WTC11 (cell line): ENCODE measurements around the gene AKT3. TPM values are rescaled to one million over a fixed set of nuclear protein-coding genes. Genes with fewer than 3 reads are reported as not detected.

Source experiments
- ATF1 ChIP-seq: sonication (generic); formaldehyde crosslinking; IDR thresholded peaks from 2 replicates; pipeline ENCODE4 v1.8.1; 2023; ENCODE audit warnings: mild to moderate bottlenecking, moderate library complexity, missing genetic modification reagents
- ESRRA ChIP-seq: sonication (generic); formaldehyde crosslinking; IDR thresholded peaks from 2 replicates; pipeline ENCODE4 v1.8.1; 2022; ENCODE audit warnings: mild to moderate bottlenecking, missing genetic modification reagents, borderline replicate concordance
- FOXJ3 ChIP-seq: sonication (generic); formaldehyde crosslinking; IDR thresholded peaks from 2 replicates; pipeline ENCODE4 v1.9.0; 2021; ENCODE audit warnings: missing genetic modification reagents, mild to moderate bottlenecking, borderline replicate concordance
- NFE2L1 ChIP-seq: sonication (generic); formaldehyde crosslinking; IDR thresholded peaks from 2 replicates; pipeline ENCODE4 v1.8.1; 2023; ENCODE audit warnings: missing genetic modification reagents
- NR2C2 ChIP-seq: sonication (generic); formaldehyde crosslinking; IDR thresholded peaks from 2 replicates; pipeline ENCODE4 v1.8.0; 2022; ENCODE audit warnings: mild to moderate bottlenecking, missing genetic modification reagents
- NR3C1 ChIP-seq: sonication (generic); formaldehyde crosslinking; conservative IDR thresholded peaks from 2 replicates; pipeline ENCODE4 v1.8.1; 2023; ENCODE audit warnings: low read depth, mild to moderate bottlenecking, missing genetic modification reagents
- TP53 ChIP-seq: sonication (generic); formaldehyde crosslinking; IDR thresholded peaks from 2 replicates; pipeline ENCODE4 v1.8.1; 2023; ENCODE audit warnings: mild to moderate bottlenecking, missing genetic modification reagents
- ZNF396 ChIP-seq: fragments of 250-450 bp; sonication (Bioruptor Pico); IDR thresholded peaks from 2 replicates; pipeline ENCODE4 v1.8.0; 2021; ENCODE audit warnings: mild to moderate bottlenecking, moderate library complexity, borderline replicate concordance
- total RNA-seq: library from RNA; stranded (reverse); gene quantifications from 3 replicates; pipeline ENCODE4 v1.2.3, GENCODE V29; 2021
- TF ChIP-seq, protein P1 (sequence below): sonication (generic); formaldehyde crosslinking; IDR thresholded peaks from 2 replicates; pipeline ENCODE4 v1.8.1; 2023; ENCODE audit warnings: mild to moderate bottlenecking, missing genetic modification reagents, borderline replicate concordance
- TF ChIP-seq, protein P2 (sequence below): fragments of 250-450 bp; sonication (Bioruptor Pico); conservative IDR thresholded peaks from 2 replicates; pipeline ENCODE4 v1.9.0; 2021; ENCODE audit warnings: mild to moderate bottlenecking
- TF ChIP-seq, protein P3 (sequence below): sonication (generic); formaldehyde crosslinking; IDR thresholded peaks from 2 replicates; pipeline ENCODE4 v1.8.1; 2022; ENCODE audit warnings: missing genetic modification reagents, borderline replicate concordance
- TF ChIP-seq, protein P4 (sequence below): sonication (generic); formaldehyde crosslinking; IDR thresholded peaks from 2 replicates; pipeline ENCODE4 v1.8.0; 2022; ENCODE audit warnings: missing genetic modification reagents
- TF ChIP-seq, protein P5 (sequence below): fragments of 250-450 bp; sonication (Bioruptor Pico); IDR thresholded peaks from 2 replicates; pipeline ENCODE4 v1.9.0; 2021; ENCODE audit warnings: mild to moderate bottlenecking, borderline replicate concordance
- TF ChIP-seq, protein P6 (sequence below): fragments of 250-450 bp; sonication (Bioruptor Pico); IDR thresholded peaks from 2 replicates; pipeline ENCODE4 v1.9.0; 2021; ENCODE audit warnings: mild to moderate bottlenecking

Gene AKT3
- total RNA-seq, 1 experiment from 2014 or later, result 38.5 TPM

DNA sequence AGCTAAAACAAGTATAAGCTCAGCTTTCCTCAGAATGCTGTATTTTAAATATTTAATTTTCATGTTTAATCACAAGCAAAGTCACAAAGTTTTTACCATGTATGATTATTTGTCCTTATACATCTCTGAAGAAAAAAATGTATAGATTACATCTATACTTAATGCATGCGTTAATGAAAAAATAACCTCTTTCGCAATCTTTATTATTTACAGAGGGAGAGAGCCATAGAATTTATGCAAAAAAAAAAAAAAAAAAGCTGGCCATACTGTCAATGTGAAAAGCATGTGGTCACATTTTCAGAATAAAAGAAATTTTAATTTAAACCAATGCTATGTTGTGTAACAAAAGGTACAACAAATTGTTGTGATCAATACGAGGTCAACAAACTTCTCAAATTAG, 148.2 kb downstream of the AKT3 start (continued):
- TF ChIP-seq, protein P1, sequence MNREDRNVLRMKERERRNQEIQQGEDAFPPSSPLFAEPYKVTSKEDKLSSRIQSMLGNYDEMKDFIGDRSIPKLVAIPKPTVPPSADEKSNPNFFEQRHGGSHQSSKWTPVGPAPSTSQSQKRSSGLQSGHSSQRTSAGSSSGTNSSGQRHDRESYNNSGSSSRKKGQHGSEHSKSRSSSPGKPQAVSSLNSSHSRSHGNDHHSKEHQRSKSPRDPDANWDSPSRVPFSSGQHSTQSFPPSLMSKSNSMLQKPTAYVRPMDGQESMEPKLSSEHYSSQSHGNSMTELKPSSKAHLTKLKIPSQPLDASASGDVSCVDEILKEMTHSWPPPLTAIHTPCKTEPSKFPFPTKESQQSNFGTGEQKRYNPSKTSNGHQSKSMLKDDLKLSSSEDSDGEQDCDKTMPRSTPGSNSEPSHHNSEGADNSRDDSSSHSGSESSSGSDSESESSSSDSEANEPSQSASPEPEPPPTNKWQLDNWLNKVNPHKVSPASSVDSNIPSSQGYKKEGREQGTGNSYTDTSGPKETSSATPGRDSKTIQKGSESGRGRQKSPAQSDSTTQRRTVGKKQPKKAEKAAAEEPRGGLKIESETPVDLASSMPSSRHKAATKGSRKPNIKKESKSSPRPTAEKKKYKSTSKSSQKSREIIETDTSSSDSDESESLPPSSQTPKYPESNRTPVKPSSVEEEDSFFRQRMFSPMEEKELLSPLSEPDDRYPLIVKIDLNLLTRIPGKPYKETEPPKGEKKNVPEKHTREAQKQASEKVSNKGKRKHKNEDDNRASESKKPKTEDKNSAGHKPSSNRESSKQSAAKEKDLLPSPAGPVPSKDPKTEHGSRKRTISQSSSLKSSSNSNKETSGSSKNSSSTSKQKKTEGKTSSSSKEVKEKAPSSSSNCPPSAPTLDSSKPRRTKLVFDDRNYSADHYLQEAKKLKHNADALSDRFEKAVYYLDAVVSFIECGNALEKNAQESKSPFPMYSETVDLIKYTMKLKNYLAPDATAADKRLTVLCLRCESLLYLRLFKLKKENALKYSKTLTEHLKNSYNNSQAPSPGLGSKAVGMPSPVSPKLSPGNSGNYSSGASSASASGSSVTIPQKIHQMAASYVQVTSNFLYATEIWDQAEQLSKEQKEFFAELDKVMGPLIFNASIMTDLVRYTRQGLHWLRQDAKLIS (CRISPR knock-in tag), result no peak
- TF ChIP-seq NFE2L1 (CRISPR knock-in tag) (no peak), FOXJ3 (CRISPR knock-in tag) (no peak), ATF1 (CRISPR knock-in tag) (no peak), NR3C1 (no peak), ZNF396 (no peak), NR2C2 (no peak), TP53 (CRISPR knock-in tag) (no peak), ESRRA (no peak)
- TF ChIP-seq, protein P2, sequence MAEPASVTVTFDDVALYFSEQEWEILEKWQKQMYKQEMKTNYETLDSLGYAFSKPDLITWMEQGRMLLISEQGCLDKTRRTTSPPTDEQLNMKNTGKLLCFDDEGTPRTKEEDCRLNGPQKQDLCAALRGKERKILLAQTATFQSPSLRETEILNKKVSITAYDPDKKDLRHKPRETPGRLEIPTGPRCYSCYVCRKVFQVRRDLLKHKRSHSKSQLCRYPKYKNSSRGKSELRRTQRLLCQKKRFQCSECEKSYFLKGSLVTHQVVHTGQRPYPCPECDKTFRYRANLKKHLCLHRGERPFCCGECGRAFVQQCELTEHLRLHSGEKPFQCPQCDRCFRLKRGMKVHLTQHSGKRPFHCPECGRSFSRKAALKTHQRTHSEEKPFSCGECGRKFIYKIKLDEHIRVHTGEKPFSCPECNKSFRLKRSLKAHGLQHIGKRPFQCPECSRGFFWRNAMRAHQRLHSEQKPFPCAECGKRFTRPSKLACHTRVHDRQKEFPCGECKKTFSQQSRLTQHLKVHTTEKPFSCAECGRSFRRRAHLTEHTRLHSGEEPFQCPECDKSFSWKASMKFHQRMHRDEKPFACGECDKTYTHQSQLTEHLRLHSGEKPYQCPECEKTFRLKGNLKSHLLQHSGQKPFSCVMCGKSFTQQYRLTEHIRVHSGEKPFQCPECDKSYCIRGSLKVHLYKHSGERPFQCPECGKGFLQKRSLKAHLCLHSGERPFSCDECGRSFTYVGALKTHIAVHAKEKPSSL, result no peak
- TF ChIP-seq, protein P3, sequence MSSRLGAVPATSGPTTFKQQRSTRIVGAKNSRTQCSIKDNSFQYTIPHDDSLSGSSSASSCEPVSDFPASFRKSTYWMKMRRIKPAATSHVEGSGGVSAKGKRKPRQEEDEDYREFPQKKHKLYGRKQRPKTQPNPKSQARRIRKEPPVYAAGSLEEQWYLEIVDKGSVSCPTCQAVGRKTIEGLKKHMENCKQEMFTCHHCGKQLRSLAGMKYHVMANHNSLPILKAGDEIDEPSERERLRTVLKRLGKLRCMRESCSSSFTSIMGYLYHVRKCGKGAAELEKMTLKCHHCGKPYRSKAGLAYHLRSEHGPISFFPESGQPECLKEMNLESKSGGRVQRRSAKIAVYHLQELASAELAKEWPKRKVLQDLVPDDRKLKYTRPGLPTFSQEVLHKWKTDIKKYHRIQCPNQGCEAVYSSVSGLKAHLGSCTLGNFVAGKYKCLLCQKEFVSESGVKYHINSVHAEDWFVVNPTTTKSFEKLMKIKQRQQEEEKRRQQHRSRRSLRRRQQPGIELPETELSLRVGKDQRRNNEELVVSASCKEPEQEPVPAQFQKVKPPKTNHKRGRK (CRISPR knock-in tag), result no peak
- TF ChIP-seq, protein P4, sequence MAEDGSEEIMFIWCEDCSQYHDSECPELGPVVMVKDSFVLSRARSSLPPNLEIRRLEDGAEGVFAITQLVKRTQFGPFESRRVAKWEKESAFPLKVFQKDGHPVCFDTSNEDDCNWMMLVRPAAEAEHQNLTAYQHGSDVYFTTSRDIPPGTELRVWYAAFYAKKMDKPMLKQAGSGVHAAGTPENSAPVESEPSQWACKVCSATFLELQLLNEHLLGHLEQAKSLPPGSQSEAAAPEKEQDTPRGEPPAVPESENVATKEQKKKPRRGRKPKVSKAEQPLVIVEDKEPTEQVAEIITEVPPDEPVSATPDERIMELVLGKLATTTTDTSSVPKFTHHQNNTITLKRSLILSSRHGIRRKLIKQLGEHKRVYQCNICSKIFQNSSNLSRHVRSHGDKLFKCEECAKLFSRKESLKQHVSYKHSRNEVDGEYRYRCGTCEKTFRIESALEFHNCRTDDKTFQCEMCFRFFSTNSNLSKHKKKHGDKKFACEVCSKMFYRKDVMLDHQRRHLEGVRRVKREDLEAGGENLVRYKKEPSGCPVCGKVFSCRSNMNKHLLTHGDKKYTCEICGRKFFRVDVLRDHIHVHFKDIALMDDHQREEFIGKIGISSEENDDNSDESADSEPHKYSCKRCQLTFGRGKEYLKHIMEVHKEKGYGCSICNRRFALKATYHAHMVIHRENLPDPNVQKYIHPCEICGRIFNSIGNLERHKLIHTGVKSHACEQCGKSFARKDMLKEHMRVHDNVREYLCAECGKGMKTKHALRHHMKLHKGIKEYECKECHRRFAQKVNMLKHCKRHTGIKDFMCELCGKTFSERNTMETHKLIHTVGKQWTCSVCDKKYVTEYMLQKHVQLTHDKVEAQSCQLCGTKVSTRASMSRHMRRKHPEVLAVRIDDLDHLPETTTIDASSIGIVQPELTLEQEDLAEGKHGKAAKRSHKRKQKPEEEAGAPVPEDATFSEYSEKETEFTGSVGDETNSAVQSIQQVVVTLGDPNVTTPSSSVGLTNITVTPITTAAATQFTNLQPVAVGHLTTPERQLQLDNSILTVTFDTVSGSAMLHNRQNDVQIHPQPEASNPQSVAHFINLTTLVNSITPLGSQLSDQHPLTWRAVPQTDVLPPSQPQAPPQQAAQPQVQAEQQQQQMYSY (CRISPR knock-in tag), result no peak
- TF ChIP-seq, protein P5, sequence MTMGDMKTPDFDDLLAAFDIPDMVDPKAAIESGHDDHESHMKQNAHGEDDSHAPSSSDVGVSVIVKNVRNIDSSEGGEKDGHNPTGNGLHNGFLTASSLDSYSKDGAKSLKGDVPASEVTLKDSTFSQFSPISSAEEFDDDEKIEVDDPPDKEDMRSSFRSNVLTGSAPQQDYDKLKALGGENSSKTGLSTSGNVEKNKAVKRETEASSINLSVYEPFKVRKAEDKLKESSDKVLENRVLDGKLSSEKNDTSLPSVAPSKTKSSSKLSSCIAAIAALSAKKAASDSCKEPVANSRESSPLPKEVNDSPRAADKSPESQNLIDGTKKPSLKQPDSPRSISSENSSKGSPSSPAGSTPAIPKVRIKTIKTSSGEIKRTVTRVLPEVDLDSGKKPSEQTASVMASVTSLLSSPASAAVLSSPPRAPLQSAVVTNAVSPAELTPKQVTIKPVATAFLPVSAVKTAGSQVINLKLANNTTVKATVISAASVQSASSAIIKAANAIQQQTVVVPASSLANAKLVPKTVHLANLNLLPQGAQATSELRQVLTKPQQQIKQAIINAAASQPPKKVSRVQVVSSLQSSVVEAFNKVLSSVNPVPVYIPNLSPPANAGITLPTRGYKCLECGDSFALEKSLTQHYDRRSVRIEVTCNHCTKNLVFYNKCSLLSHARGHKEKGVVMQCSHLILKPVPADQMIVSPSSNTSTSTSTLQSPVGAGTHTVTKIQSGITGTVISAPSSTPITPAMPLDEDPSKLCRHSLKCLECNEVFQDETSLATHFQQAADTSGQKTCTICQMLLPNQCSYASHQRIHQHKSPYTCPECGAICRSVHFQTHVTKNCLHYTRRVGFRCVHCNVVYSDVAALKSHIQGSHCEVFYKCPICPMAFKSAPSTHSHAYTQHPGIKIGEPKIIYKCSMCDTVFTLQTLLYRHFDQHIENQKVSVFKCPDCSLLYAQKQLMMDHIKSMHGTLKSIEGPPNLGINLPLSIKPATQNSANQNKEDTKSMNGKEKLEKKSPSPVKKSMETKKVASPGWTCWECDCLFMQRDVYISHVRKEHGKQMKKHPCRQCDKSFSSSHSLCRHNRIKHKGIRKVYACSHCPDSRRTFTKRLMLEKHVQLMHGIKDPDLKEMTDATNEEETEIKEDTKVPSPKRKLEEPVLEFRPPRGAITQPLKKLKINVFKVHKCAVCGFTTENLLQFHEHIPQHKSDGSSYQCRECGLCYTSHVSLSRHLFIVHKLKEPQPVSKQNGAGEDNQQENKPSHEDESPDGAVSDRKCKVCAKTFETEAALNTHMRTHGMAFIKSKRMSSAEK, result no peak
- TF ChIP-seq, protein P6, sequence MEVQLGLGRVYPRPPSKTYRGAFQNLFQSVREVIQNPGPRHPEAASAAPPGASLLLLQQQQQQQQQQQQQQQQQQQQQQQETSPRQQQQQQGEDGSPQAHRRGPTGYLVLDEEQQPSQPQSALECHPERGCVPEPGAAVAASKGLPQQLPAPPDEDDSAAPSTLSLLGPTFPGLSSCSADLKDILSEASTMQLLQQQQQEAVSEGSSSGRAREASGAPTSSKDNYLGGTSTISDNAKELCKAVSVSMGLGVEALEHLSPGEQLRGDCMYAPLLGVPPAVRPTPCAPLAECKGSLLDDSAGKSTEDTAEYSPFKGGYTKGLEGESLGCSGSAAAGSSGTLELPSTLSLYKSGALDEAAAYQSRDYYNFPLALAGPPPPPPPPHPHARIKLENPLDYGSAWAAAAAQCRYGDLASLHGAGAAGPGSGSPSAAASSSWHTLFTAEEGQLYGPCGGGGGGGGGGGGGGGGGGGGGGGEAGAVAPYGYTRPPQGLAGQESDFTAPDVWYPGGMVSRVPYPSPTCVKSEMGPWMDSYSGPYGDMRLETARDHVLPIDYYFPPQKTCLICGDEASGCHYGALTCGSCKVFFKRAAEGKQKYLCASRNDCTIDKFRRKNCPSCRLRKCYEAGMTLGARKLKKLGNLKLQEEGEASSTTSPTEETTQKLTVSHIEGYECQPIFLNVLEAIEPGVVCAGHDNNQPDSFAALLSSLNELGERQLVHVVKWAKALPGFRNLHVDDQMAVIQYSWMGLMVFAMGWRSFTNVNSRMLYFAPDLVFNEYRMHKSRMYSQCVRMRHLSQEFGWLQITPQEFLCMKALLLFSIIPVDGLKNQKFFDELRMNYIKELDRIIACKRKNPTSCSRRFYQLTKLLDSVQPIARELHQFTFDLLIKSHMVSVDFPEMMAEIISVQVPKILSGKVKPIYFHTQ, result no peak
